ENCODE data around the gene RNPEP.

RNPEP gene

DNA sequence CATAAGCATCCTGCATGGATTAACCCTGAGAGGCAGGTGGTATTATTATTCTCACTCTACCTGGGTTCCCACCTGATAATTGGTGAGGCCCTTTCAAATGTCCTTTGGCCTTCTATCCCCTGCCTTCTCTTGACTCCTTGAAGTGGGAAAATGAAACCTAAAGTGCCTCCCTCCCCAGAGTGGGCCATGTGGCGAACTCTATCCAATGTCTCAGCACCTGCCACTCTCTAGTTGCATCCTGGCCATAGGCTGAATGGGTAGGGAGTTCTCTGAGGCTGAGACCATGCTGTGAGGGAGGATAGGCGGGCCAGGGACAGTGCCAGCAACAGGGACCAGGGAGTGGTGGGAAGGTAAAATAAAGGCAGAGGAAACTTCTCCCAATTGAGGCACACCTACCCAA lies 63.3 kb downstream of the RNPEP start:
- no peaks in the 10 kb centered on the region for H3F3A ChIP-seq (ENCODE audit: low read depth)
- H3K79me2 ChIP-seq (ENCODE audit: insufficient read depth, low read length), result no peaks in the 10 kb centered on the region
- no peak overlapping the region for H3K9ac ChIP-seq (ENCODE audit: low read depth, low read length, poor library complexity, severe bottlenecking)
- H3K9me2 ChIP-seq (replicated peaks; ENCODE audit: low read depth, low read length), result no peaks in the 10 kb centered on the region
- H4K20me1 ChIP-seq (ENCODE audit: insufficient read depth, low read length, poor library complexity, severe bottlenecking), result no peaks in the 10 kb centered on the region
- H3K4me1 ChIP-seq (ENCODE audit: insufficient read depth, low read length, poor library complexity, severe bottlenecking), result peaks cover 8% of the 10 kb centered on the region
- H3K4me3 ChIP-seq (ENCODE audit: low read length, poor library complexity, severe bottlenecking), result no peak overlapping the region
- H2AFZ ChIP-seq (ENCODE audit: low read length), result no peak overlapping the region
- no peak overlapping the region for H3K4me2 ChIP-seq (ENCODE audit: low read depth, low read length, poor library complexity, severe bottlenecking)
- H3K9me3 ChIP-seq (ENCODE audit: insufficient read depth, low read depth, low read length), result no peaks in the 10 kb centered on the region
- TF ChIP-seq, protein P1, sequence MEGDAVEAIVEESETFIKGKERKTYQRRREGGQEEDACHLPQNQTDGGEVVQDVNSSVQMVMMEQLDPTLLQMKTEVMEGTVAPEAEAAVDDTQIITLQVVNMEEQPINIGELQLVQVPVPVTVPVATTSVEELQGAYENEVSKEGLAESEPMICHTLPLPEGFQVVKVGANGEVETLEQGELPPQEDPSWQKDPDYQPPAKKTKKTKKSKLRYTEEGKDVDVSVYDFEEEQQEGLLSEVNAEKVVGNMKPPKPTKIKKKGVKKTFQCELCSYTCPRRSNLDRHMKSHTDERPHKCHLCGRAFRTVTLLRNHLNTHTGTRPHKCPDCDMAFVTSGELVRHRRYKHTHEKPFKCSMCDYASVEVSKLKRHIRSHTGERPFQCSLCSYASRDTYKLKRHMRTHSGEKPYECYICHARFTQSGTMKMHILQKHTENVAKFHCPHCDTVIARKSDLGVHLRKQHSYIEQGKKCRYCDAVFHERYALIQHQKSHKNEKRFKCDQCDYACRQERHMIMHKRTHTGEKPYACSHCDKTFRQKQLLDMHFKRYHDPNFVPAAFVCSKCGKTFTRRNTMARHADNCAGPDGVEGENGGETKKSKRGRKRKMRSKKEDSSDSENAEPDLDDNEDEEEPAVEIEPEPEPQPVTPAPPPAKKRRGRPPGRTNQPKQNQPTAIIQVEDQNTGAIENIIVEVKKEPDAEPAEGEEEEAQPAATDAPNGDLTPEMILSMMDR (conservative IDR thresholded peaks at IDR 0.05; ENCODE audit: low read length), result no peak
- no peak for TF ChIP-seq EZH2phosphoT487 (IDR thresholded peaks at IDR 0.05; ENCODE audit: borderline replicate concordance)
- H3K36me3 ChIP-seq (ENCODE audit: insufficient read depth, low read length), result no peaks in the 10 kb centered on the region
- H3K27me3 ChIP-seq (ENCODE audit: insufficient read depth, low read length, poor library complexity, severe bottlenecking), result no peaks in the 10 kb centered on the region

DNA sequence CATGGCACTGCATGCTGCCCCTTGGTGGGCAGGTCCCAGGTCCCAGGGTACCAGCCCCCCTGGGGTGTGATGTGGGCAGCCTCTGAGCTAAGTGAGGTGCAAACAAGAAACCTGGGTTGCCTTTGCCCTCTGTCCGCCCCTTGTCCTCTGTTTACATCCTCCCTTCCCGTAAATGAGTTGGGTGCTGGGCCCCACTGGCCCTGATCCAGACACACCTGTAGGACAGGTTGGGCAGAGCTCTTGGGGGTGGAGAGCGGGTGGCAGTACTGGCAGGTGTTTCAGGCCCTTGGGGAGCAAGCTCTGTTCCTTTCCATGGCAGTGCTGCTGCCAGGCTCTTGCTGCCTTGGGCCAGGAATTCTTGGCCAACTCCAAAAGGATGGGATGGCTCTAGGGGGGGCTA lies 63.8 kb downstream of the RNPEP start:
- Histone ChIP-seq H3K4me3 (ENCODE audit: low read length, poor library complexity, severe bottlenecking) (no peak overlapping the region), H2AFZ (ENCODE audit: low read length) (no peak overlapping the region), H3K27me3 (ENCODE audit: insufficient read depth, low read length, poor library complexity, severe bottlenecking) (no peaks in the 10 kb centered on the region), H3K4me2 (ENCODE audit: low read depth, low read length, poor library complexity, severe bottlenecking) (no peak overlapping the region), H3K9ac (ENCODE audit: low read depth, low read length, poor library complexity, severe bottlenecking) (no peak overlapping the region), H3K9me2 (replicated peaks; ENCODE audit: low read depth, low read length) (no peaks in the 10 kb centered on the region), H4K20me1 (ENCODE audit: insufficient read depth, low read length, poor library complexity, severe bottlenecking) (no peaks in the 10 kb centered on the region), H3K4me1 (ENCODE audit: insufficient read depth, low read length, poor library complexity, severe bottlenecking) (peaks cover 8% of the 10 kb centered on the region), H3K36me3 (ENCODE audit: insufficient read depth, low read length) (no peaks in the 10 kb centered on the region), H3K79me2 (ENCODE audit: insufficient read depth, low read length) (no peaks in the 10 kb centered on the region), H3K9me3 (ENCODE audit: insufficient read depth, low read depth, low read length) (no peaks in the 10 kb centered on the region), H3F3A (ENCODE audit: low read depth) (no peaks in the 10 kb centered on the region)
- TF ChIP-seq, protein P1 (conservative IDR thresholded peaks at IDR 0.05; ENCODE audit: low read length), result no peak
- no peak for TF ChIP-seq EZH2phosphoT487 (IDR thresholded peaks at IDR 0.05; ENCODE audit: borderline replicate concordance)

DNA sequence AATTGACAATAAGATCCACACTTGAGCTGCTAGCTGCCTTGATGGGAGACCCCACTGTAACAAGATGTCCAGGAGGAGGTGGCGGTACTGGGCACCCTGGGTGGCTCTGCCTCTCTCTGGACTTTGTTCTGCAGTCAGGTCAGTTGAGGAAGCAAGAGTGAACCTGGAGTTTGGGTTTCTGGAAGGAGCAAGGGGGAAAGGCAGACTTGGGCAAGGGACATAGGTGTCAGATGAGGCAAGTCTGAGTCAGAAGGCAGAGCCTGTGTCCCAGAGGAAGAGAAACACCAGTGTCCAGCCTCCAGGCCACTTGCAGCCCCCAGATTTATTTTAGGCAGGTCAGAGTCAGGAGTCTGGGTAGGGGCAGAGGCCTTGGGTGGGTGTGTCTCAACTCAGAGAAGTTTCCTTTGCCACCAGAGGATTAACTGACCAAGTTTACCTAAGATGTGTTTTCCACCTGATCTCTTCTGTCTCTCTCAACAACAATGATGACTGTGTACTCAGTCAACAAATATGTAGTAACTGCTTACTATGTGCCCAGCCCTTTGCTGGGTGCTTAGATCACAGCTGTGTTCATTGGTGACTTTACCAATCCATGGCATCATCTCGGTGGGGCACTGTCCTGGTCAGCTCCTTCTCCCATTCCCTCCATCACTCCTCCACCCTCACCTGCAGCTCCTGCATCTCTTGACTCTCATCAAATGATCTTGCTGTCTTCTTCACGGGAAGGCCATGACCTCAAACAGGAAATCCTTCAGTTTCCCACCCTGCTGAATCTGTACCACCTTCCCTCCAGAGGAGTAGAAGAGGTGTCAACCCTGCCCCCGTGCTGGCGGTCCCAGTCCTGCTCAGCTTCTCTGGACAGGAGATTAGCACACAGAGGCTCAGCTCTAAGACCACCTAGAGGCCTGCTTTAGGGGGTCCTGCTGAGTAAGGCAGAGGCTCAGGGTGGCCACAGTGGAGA lies 64.6 kb downstream of the RNPEP start:
- no peak overlapping the region for H2AFZ ChIP-seq (ENCODE audit: low read length)
- H3F3A ChIP-seq (ENCODE audit: low read depth), result no peaks in the 10 kb centered on the region
- TF ChIP-seq, protein P1 (conservative IDR thresholded peaks at IDR 0.05; ENCODE audit: low read length), result no peak
- no peak for TF ChIP-seq EZH2phosphoT487 (IDR thresholded peaks at IDR 0.05; ENCODE audit: borderline replicate concordance)
- H3K4me2 ChIP-seq (ENCODE audit: low read depth, low read length, poor library complexity, severe bottlenecking), result no peak overlapping the region
- no peak overlapping the region for H3K9ac ChIP-seq (ENCODE audit: low read depth, low read length, poor library complexity, severe bottlenecking)
- H3K4me3 ChIP-seq (ENCODE audit: low read length, poor library complexity, severe bottlenecking), result no peak overlapping the region
- no peaks in the 10 kb centered on the region for H4K20me1 ChIP-seq (ENCODE audit: insufficient read depth, low read length, poor library complexity, severe bottlenecking)
- H3K27me3 ChIP-seq (ENCODE audit: insufficient read depth, low read length, poor library complexity, severe bottlenecking), result no peaks in the 10 kb centered on the region
- H3K79me2 ChIP-seq (ENCODE audit: insufficient read depth, low read length), result no peaks in the 10 kb centered on the region
- H3K36me3 ChIP-seq (ENCODE audit: insufficient read depth, low read length), result no peaks in the 10 kb centered on the region
- H3K4me1 ChIP-seq (ENCODE audit: insufficient read depth, low read length, poor library complexity, severe bottlenecking), result peaks cover 8% of the 10 kb centered on the region
- no peaks in the 10 kb centered on the region for H3K9me2 ChIP-seq (replicated peaks; ENCODE audit: low read depth, low read length)
- no peaks in the 10 kb centered on the region for H3K9me3 ChIP-seq (ENCODE audit: insufficient read depth, low read depth, low read length)
